ENCODE results near the gene NPW. TPM values are rescaled to one million over a fixed set of nuclear protein-coding genes. Genes with fewer than 3 reads are reported as not detected.
A peak's percentile ranks its signal among the peaks of the same experiment; 100 is the strongest.

Gene NPW
- total RNA-seq, 4 donors from 2014 or later: 0.48 TPM; not detected in 3

- peaks cover 0 to 72% (median 13%) of the 10 kb centered on the region in 4 donors for H3K27me3 ChIP-seq
- intact Hi-C loops (cut with DNase I): no loop called here
- H3K4me3 ChIP-seq: peak within 1 kb of the TSS in 3 of 4 donors; percentile 36 to 50 (median 50)
- H3K4me1 ChIP-seq: peaks cover 41 to 91% (median 43%) of the 10 kb centered on the region in 3 donors
- H3K36me3 ChIP-seq: peaks cover 21 to 35% (median 24%) of the 10 kb centered on the region in 3 donors
- TF ChIP-seq CTCF (IDR thresholded peaks at IDR 0.05) (no peak), POLR2A (IDR thresholded peaks at IDR 0.05) (no peak)
- H3K9me3 ChIP-seq: no peaks in the 10 kb centered on the region
- H3K27ac ChIP-seq: peak within 1 kb of the TSS in 2 of 4 donors; percentile 30 to 82
- 24 to 33% methylated on average over 2 to 5 of the region's 6 CpGs for WGBS, 2 donors
- DNase-seq: no peak
Observed at GRCh38 chr16:1981398-1981836, 38.2 kb upstream of the NPW start, which contains the start of gene NOXO1. NOXO1 (minus strand) TSS chr16:1981469; CDS start chr16:1981179, 290 bp downstream.

- TF ChIP-seq POLR2A (IDR thresholded peaks at IDR 0.05) (no peak), CTCF (IDR thresholded peaks at IDR 0.05) (no peak)
- peaks cover 0 to 66% (median 13%) of the 10 kb centered on the region in 4 donors for H3K27me3 ChIP-seq
- no peak overlapping the region for H3K4me3 ChIP-seq
Observed at GRCh38 chr16:1982013-1982433, 37.6 kb upstream of the NPW start.

GRCh38 chr16:1982991-1983543, 36.5 kb upstream of the NPW start:
- peak overlapping the region; percentile 66 to 86 (median 84) for H3K4me3 ChIP-seq
- intact Hi-C loops (cut with DNase I): no loop called here
- TF ChIP-seq POLR2A (IDR thresholded peaks at IDR 0.05): no peak
- TF ChIP-seq CTCF (IDR thresholded peaks at IDR 0.05): no peak
- no peak for DNase-seq
- H3K27ac ChIP-seq: peak overlapping the region in 3 of 4 donors; percentile 67 to 87 (median 84)
- no peaks in the 10 kb centered on the region for H3K9me3 ChIP-seq
- peaks cover 40 to 81% (median 43%) of the 10 kb centered on the region in 3 donors for H3K4me1 ChIP-seq
- peaks cover 5 to 28% (median 7%) of the 10 kb centered on the region in 3 donors for H3K36me3 ChIP-seq
- WGBS, 2 donors: 30 to 31% methylated on average over 12 to 18 of the region's 19 CpGs
- peaks cover 0 to 65% (median 13%) of the 10 kb centered on the region in 4 donors for H3K27me3 ChIP-seq

More at GRCh38 chr16:1982013-1982433, 37.6 kb upstream of the NPW start:
- peak overlapping the region in 1 of 4 donors; percentile 30 for H3K27ac ChIP-seq
- 34 to 50% methylated on average over 2 of the region's 5 CpGs for WGBS, 2 donors
- DNase-seq: no peak
- peaks cover 41 to 91% (median 43%) of the 10 kb centered on the region in 3 donors for H3K4me1 ChIP-seq
- intact Hi-C loops (cut with DNase I): no loop called here
- H3K9me3 ChIP-seq: no peaks in the 10 kb centered on the region
- H3K36me3 ChIP-seq: peaks cover 15 to 35% (median 18%) of the 10 kb centered on the region in 3 donors

- TF ChIP-seq POLR2A (IDR thresholded peaks at IDR 0.05) (peak in 2 of 4 donors; percentile 54 to 75), CTCF (IDR thresholded peaks at IDR 0.05) (peak in 1 of 6 experiments; percentile 9)
- Histone ChIP-seq H3K4me3 (peak within 1 kb of the TSS; percentile 66 to 86 (median 84)), H3K9me3 (no peaks in the 10 kb centered on the region), H3K36me3 (peaks cover under 1 to 21% (median 3%) of the 10 kb centered on the region in 3 donors), H3K27ac (peak within 1 kb of the TSS; percentile 64 to 87 (median 76)), H3K27me3 (peaks cover 0 to 65% (median 13%) of the 10 kb centered on the region in 4 donors), H3K4me1 (peaks cover 34 to 78% (median 38%) of the 10 kb centered on the region in 3 donors)
- intact Hi-C loops (cut with DNase I): no loop called here
- no peak for DNase-seq
- WGBS, 2 donors: 3% methylated on average over 15 of the region's 109 CpGs; no CpG with 5 or more reads in 1 of the 2 donors
Observed at GRCh38 chr16:1983544-1984346, 35.8 kb upstream of the NPW start, which contains the start of gene GFER. GFER (plus strand) TSS chr16:1984193; CDS start chr16:1984219, 26 bp downstream.

Data from esophagus squamous epithelium (tissue), 5 donors.